SK-N-SH (cell line): ENCODE measurements around the gene AMFR. TPM values are rescaled to one million over a fixed set of nuclear protein-coding genes. Genes with fewer than 3 reads are reported as not detected.

ENCODE experiments used
- CTCF ChIA-PET: fragments of 300-600, 350-600 bp; formaldehyde crosslinking; extraction: SDS; loops from one replicate; lab custom pipeline; 2021; lab: Yijun Ruan, JAX
- POLR2A ChIA-PET: fragments of 350-600 bp; sonication (Branson Sonifier 250); formaldehyde crosslinking; extraction: SDS; loops from one replicate; lab custom pipeline; 2020; ENCODE audit warnings: antibody characterized with exemption, inconsistent platforms; lab: Yijun Ruan, JAX
- DNase-seq: peaks from one replicate; pipeline ENCODE4 v3.0.0; 2012
- H2AFZ ChIP-seq: fragments of 200-600 bp; sonication (generic); 2 replicates; pipeline ENCODE4 v1.8.1; 2016; ENCODE audit warnings: antibody characterized with exemption, mild to moderate bottlenecking, low read depth
- H3F3A ChIP-seq: fragments of 200-600 bp; sonication (generic); replicated peaks from 2 replicates; pipeline ENCODE3; 2016; ENCODE audit warnings: antibody characterized with exemption, mild to moderate bottlenecking; ENCODE audit not compliant: insufficient read depth
- H3K27ac ChIP-seq, 2 experiments: fragments of 200-500 bp in 1 of 2; fragments of 200-600 bp in 1 of 2; sonication (Bioruptor generic) in 1 of 2; sonication (generic), shearing (Covaris generic) in 1 of 2; 2 replicates each; pipeline versions ENCODE4 v1.5.1 to v1.6.1; 2014 to 2016; ENCODE audit warnings: low read depth in 2 of 2, inconsistent platforms in 1 of 2, low read length in 1 of 2, mild to moderate bottlenecking in 1 of 2, mixed read lengths in 1 of 2
- H3K27me3 ChIP-seq: fragments of 200-600 bp; sonication (generic), shearing (Covaris generic); 2 replicates; pipeline ENCODE4 v1.6.1; 2016; ENCODE audit warnings: mixed run types; ENCODE audit not compliant: insufficient read depth
- H3K36me3 ChIP-seq, 2 experiments: fragments of 200-500 bp in 1 of 2; fragments of 200-600 bp in 1 of 2; sonication (Bioruptor generic) in 1 of 2; sonication (generic) in 1 of 2; replicated peaks in 1 of 2; 2 replicates each; pipeline versions ENCODE3 to v1.5.1; 2014 to 2016; ENCODE audit warnings: low read length in 1 of 2, mild to moderate bottlenecking in 1 of 2; ENCODE audit not compliant: insufficient read depth in 2 of 2, control insufficient read depth in 1 of 2
- H3K4me1 ChIP-seq, 2 experiments: fragments of 200-500 bp in 1 of 2; fragments of 200-600 bp in 1 of 2; sonication (Bioruptor generic) in 1 of 2; sonication (generic), shearing (Covaris generic) in 1 of 2; 2 replicates each; pipeline versions ENCODE4 v1.5.1 to v1.6.1; 2014 to 2016; ENCODE audit warnings: low read depth in 1 of 2, low read length in 1 of 2, mixed run types in 1 of 2; ENCODE audit not compliant: insufficient read depth in 2 of 2, control insufficient read depth in 1 of 2
- H3K4me2 ChIP-seq: fragments of 200-600 bp; sonication (generic), shearing (Covaris generic); 2 replicates; pipeline ENCODE4 v1.6.1; 2017; ENCODE audit warnings: mixed run types
- H3K4me3 ChIP-seq, 2 experiments: fragments of 200-500 bp in 1 of 2; fragments of 200-600 bp in 1 of 2; sonication (Bioruptor generic) in 1 of 2; sonication (generic), shearing (Covaris generic) in 1 of 2; 2 replicates each; pipeline versions ENCODE4 v1.5.1 to v1.8.1; 2014 to 2016; ENCODE audit warnings: low read depth in 2 of 2, inconsistent platforms in 1 of 2, low read length in 1 of 2, mild to moderate bottlenecking in 1 of 2, mixed read lengths in 1 of 2, moderate library complexity in 1 of 2
- H3K79me2 ChIP-seq: fragments of 200-600 bp; sonication (generic); 2 replicates; pipeline ENCODE4 v1.8.1; 2017; ENCODE audit warnings: mild to moderate bottlenecking; ENCODE audit not compliant: insufficient read depth
- H3K9ac ChIP-seq: fragments of 200-600 bp; sonication (generic); 2 replicates; pipeline ENCODE4 v1.6.1; 2017; ENCODE audit warnings: mixed run types
- H3K9me2 ChIP-seq: fragments of 200-600 bp; sonication (generic); 2 replicates; pipeline ENCODE4 v1.6.1; 2017; ENCODE audit warnings: mixed run types
- H3K9me3 ChIP-seq: fragments of 200-600 bp; sonication (generic); 2 replicates; pipeline ENCODE4 v1.6.1; 2017; ENCODE audit warnings: mixed run types, mild to moderate bottlenecking, moderate library complexity
- H4K20me1 ChIP-seq: fragments of 200-600 bp; sonication (generic); 2 replicates; pipeline ENCODE4 v1.6.1; 2017; ENCODE audit warnings: mild to moderate bottlenecking, mixed run types; ENCODE audit not compliant: insufficient read depth
- ELF1 ChIP-seq: IDR thresholded peaks from 2 replicates; pipeline ENCODE4 v1.4.0; 2012
- EZH2phosphoT487 ChIP-seq: fragments of 200-600 bp; sonication (generic); IDR thresholded peaks from 2 replicates; pipeline ENCODE4 v1.6.1; 2017; ENCODE audit warnings: low read depth, mixed run types, mild to moderate bottlenecking, antibody characterized with exemption, moderate library complexity, borderline replicate concordance
- FOSL2 ChIP-seq: IDR thresholded peaks from 2 replicates; pipeline ENCODE4 v1.4.0; 2012; ENCODE audit warnings: low read depth, mild to moderate bottlenecking, moderate library complexity, borderline replicate concordance
- GABPA ChIP-seq: IDR thresholded peaks from 2 replicates; pipeline ENCODE4 v1.4.0; 2012; ENCODE audit warnings: low read depth, mild to moderate bottlenecking
- POLR2AphosphoS5 ChIP-seq: IDR thresholded peaks from 2 replicates; pipeline ENCODE4 v1.6.1; 2012; ENCODE audit warnings: low read depth, low read length
- RFX5 ChIP-seq: IDR thresholded peaks from 2 replicates; pipeline ENCODE4 v1.6.1; 2012; ENCODE audit warnings: mild to moderate bottlenecking, improper control_type of control experiment, low read length
- SIN3A ChIP-seq: IDR thresholded peaks from 2 replicates; pipeline ENCODE4 v1.6.1; 2012; ENCODE audit warnings: low read depth, mild to moderate bottlenecking, low read length, moderate library complexity, borderline replicate concordance
- TAF1 ChIP-seq: IDR thresholded peaks from 2 replicates; pipeline ENCODE4 v1.6.1; 2012; ENCODE audit warnings: low read depth, mild to moderate bottlenecking, low read length, moderate library complexity, borderline replicate concordance
- TCF12 ChIP-seq: IDR thresholded peaks from 2 replicates; pipeline ENCODE4 v1.4.0; 2012
- USF2 ChIP-seq: fragments of 150-350 bp; IDR thresholded peaks from 2 replicates; pipeline ENCODE4 v1.6.1; 2017; ENCODE audit warnings: antibody characterized with exemption, low read length, low read depth, borderline replicate concordance
- YY1 ChIP-seq: IDR thresholded peaks from 2 replicates; pipeline ENCODE4 v1.4.0; 2012; ENCODE audit warnings: low read depth, mild to moderate bottlenecking
- WGBS: methylation state at CpG from one replicate; pipeline ENCODE4 v1.1.6; 2017; ENCODE audit warnings: low lambda C conversion rate; 5-methylcytosine and 5-hydroxymethylcytosine counted together
- polyA plus RNA-seq, 3 experiments: library from polyadenylated mRNA; depleted of rRNA; stranded (reverse); fragments of >200 nt; gene quantifications; 2 replicates each; pipeline ENCODE4 v1.2.3, GENCODE V29; 2012
- TF ChIP-seq, protein P1 (sequence below): fragments of 200-600 bp; sonication (generic); IDR thresholded peaks from 2 replicates; pipeline ENCODE4 v1.6.1; 2017; ENCODE audit warnings: antibody characterized with exemption, mild to moderate bottlenecking, moderate library complexity

AMFR gene
- polyA plus RNA-seq, 1 of the 3 experiments (the other 2 are of a cell fraction), result 65.3 TPM

- Histone ChIP-seq H3K79me2 (no peaks in the 10 kb centered on the region), H3K4me2 (no peak overlapping the region), H3K27me3 (no peaks in the 10 kb centered on the region), H3K36me3 (no peaks in the 10 kb centered on the region), H3K9me3 (no peaks in the 10 kb centered on the region), H3K27ac (no peak overlapping the region), H3K9me2 (no peaks in the 10 kb centered on the region), H4K20me1 (no peaks in the 10 kb centered on the region), H3K4me3 (no peak overlapping the region), H3K4me1 (no peaks in the 10 kb centered on the region; a peak in 1 of 4 replicates), H2AFZ (no peak overlapping the region), H3K9ac (no peak overlapping the region), H3F3A (no peaks in the 10 kb centered on the region)
- WGBS, result 77% methylated on average over 6 of the region's 6 CpGs
- TF ChIP-seq TCF12, result no peak
- no peak for TF ChIP-seq GABPA
- TF ChIP-seq EZH2phosphoT487, result no peak
- TF ChIP-seq RFX5, result no peak
- TF ChIP-seq SIN3A, result no peak
- CTCF ChIA-PET, result interaction anchor here (1.1 to 8.6 kb wide), 3 partner anchors 9 to 863 kb away, joined by 3 to 52 read pairs (median 42); no protein-coding TSS in a partner anchor
- DNase-seq, result no peak
- POLR2A ChIA-PET, result no interaction called here
Observed at GRCh38 chr16:56327929-56328258, 97.5 kb downstream of the AMFR start.

GRCh38 chr16:56327071-56327928 is 98.0 kb downstream of the AMFR start:
- TF ChIP-seq TAF1 (no peak), FOSL2 (no peak), POLR2AphosphoS5 (no peak), USF2 (no peak), ELF1 (no peak), EZH2phosphoT487 (no peak), YY1 (no peak)
- TF ChIP-seq, protein P1, sequence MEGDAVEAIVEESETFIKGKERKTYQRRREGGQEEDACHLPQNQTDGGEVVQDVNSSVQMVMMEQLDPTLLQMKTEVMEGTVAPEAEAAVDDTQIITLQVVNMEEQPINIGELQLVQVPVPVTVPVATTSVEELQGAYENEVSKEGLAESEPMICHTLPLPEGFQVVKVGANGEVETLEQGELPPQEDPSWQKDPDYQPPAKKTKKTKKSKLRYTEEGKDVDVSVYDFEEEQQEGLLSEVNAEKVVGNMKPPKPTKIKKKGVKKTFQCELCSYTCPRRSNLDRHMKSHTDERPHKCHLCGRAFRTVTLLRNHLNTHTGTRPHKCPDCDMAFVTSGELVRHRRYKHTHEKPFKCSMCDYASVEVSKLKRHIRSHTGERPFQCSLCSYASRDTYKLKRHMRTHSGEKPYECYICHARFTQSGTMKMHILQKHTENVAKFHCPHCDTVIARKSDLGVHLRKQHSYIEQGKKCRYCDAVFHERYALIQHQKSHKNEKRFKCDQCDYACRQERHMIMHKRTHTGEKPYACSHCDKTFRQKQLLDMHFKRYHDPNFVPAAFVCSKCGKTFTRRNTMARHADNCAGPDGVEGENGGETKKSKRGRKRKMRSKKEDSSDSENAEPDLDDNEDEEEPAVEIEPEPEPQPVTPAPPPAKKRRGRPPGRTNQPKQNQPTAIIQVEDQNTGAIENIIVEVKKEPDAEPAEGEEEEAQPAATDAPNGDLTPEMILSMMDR, result no peak
- H4K20me1 ChIP-seq, result no peaks in the 10 kb centered on the region
- WGBS, result 59% methylated on average over 12 of the region's 18 CpGs
- no peaks in the 10 kb centered on the region for H3K9me2 ChIP-seq
- CTCF ChIA-PET, result interaction anchor here (1.1 to 8.6 kb wide), 3 partner anchors 8 to 862 kb away, joined by 3 to 52 read pairs (median 42); no protein-coding TSS in a partner anchor
- H3K9ac ChIP-seq, result no peak overlapping the region
- H3K27me3 ChIP-seq, result no peaks in the 10 kb centered on the region
- no peak overlapping the region for H3K4me2 ChIP-seq
- no peaks in the 10 kb centered on the region for H3F3A ChIP-seq
- no peak overlapping the region for H3K4me3 ChIP-seq
- no peaks in the 10 kb centered on the region; a peak in 1 of 4 replicates for H3K4me1 ChIP-seq
- H3K36me3 ChIP-seq, result no peaks in the 10 kb centered on the region
- no peak overlapping the region for H3K27ac ChIP-seq
- no peak overlapping the region for H2AFZ ChIP-seq
- POLR2A ChIA-PET, result no interaction called here
- no peaks in the 10 kb centered on the region for H3K9me3 ChIP-seq
- no peak for DNase-seq
- H3K79me2 ChIP-seq, result no peaks in the 10 kb centered on the region
